ENCODE data around the gene ZBTB44. TPM values are rescaled to one million over a fixed set of nuclear protein-coding genes. Genes with fewer than 3 reads are reported as not detected.
A peak's percentile ranks its signal among the peaks of the same experiment; 100 is the strongest.
"Not testable (repeated sequence)": the region's sequence is repeated elsewhere in the genome, so short reads cannot be mapped to it uniquely, and the experiment has no call there.

The ZBTB44 gene
- total RNA-seq, 2 donors from 2014 or later = 47.8 to 50.5 TPM

- H3K36me3 Mint-ChIP-seq (ENCODE audit: insufficient read depth in 2 of 2) = peaks cover 21% of the 10 kb centered on the region in 2 donors
- peaks cover 46% of the 10 kb centered on the region for H3K4me1 Mint-ChIP-seq (ENCODE audit: low read depth)
- H3K9me3 Mint-ChIP-seq = peaks cover 9 to 13% of the 10 kb centered on the region in 2 donors
- no peak for ATAC-seq (replicated peaks in 1 of 2)
- peak overlapping the region; percentile 25 for H3K27ac Mint-ChIP-seq
- DNase-seq = no peak
- H3K4me3 Mint-ChIP-seq = no peak overlapping the region
- H3K27me3 Mint-ChIP-seq (ENCODE audit: low read depth) = no peaks in the 10 kb centered on the region
Observed at GRCh38 chr11:130301002-130301401, 13.7 kb downstream of the ZBTB44 start.

GRCh38 chr11:130300567-130300966 lies 14.2 kb downstream of the ZBTB44 start:
- ATAC-seq (replicated peaks in 1 of 2) (no peak), DNase-seq (no peak)
- peaks cover 45% of the 10 kb centered on the region for H3K4me1 Mint-ChIP-seq (ENCODE audit: low read depth)
- H3K27me3 Mint-ChIP-seq (ENCODE audit: low read depth) = no peaks in the 10 kb centered on the region
- peaks cover 18 to 19% of the 10 kb centered on the region in 2 donors for H3K36me3 Mint-ChIP-seq (ENCODE audit: insufficient read depth in 2 of 2)
- peak overlapping the region; percentile 58 for H3K27ac Mint-ChIP-seq
- no peak overlapping the region for H3K4me3 Mint-ChIP-seq
- peaks cover 9 to 11% of the 10 kb centered on the region in 2 donors for H3K9me3 Mint-ChIP-seq

DNA sequence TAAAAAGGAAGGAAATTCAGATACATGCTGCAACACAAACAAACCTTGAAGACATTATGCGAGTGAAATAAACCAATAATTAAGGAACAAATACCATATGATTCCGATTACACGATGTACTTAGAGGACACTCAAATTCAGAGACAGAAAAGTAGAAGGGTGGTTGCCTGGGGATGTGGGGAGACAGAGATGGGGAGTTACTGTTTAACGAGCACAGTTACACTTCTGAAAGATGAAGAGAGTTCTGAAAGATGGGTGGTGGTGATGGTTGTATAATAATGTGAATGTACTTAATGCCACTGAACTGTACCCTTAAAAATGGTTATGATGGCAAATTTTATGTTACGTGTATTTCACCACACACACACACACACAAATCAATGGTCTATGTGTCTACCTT lies 14.7 kb downstream of the ZBTB44 start:
- Mint-ChIP-seq H3K4me1 (ENCODE audit: low read depth) (peaks cover 43% of the 10 kb centered on the region), H3K27me3 (ENCODE audit: low read depth) (no peaks in the 10 kb centered on the region), H3K27ac (no peak overlapping the region), H3K4me3 (no peak overlapping the region), H3K9me3 (peaks cover 5 to 6% of the 10 kb centered on the region in 2 donors), H3K36me3 (ENCODE audit: insufficient read depth in 2 of 2) (peaks cover 14 to 16% of the 10 kb centered on the region in 2 donors)
- ATAC-seq (replicated peaks in 1 of 2) (no peak), DNase-seq (no peak)

DNA sequence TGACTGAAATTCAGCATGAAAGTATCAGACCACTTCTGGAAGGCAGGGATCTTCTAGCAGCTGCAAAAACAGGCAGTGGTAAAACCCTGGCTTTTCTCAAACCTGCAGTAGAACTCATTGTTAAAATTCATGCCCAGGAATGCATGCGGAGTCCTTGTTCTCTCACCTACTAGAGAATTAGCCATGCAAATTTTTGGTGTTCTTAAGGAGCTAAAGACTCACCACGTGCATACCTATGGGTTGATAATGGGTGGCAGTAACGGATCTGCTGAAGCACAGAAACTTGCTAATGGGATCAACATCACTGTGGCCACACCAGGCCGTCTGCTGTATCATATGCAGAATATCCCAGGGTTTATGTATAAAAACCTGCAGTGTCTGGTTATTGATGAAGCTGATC lies 19.1 kb downstream of the ZBTB44 start:
- Mint-ChIP-seq H3K36me3 (ENCODE audit: insufficient read depth in 2 of 2) (peaks cover 4 to 9% of the 10 kb centered on the region in 2 donors), H3K9me3 (no peaks in the 10 kb centered on the region), H3K27me3 (ENCODE audit: low read depth) (no peaks in the 10 kb centered on the region), H3K4me3 (no peak overlapping the region), H3K4me1 (ENCODE audit: low read depth) (peaks cover 20% of the 10 kb centered on the region), H3K27ac (no peak overlapping the region)
- ATAC-seq (replicated peaks in 1 of 2) = no peak
- DNase-seq = no peak

DNA sequence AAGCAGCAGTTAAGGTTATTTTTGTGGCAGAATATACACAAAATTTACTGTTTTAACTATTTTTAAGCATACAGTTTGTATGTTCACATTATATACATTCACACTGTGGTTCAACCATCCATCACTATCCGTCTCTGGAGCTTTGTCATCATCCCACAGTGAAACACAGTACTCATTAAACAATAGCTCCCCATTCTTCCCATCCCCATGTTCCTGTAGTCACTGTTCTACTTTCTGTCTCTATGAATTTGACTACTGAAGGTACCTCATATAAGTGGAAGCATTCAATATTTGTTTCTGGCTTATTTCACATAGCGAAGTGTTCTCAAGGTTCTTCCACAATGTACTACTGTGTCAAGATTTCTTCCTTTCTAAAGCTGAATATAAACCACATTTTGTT lies 32.6 kb downstream of the ZBTB44 start:
- H3K36me3 Mint-ChIP-seq (ENCODE audit: insufficient read depth in 2 of 2) = peaks cover 10 to 13% of the 10 kb centered on the region in 2 donors
- H3K9me3 Mint-ChIP-seq = peaks cover 3 to 4% of the 10 kb centered on the region in 2 donors
- H3K4me3 Mint-ChIP-seq = no peak overlapping the region
- no peaks in the 10 kb centered on the region for H3K27me3 Mint-ChIP-seq (ENCODE audit: low read depth)
- DNase-seq (no peak), ATAC-seq (replicated peaks in 1 of 2) (no peak)
- H3K4me1 Mint-ChIP-seq (ENCODE audit: low read depth) = peaks cover 24% of the 10 kb centered on the region
- no peak overlapping the region for H3K27ac Mint-ChIP-seq

GRCh38 chr11:130281341-130281740 lies 33.4 kb downstream of the ZBTB44 start:
- not testable (repeated sequence) for H3K4me3 Mint-ChIP-seq; DNase-seq; H3K27me3 Mint-ChIP-seq (ENCODE audit: low read depth); ATAC-seq (replicated peaks in 1 of 2); H3K27ac Mint-ChIP-seq; H3K9me3 Mint-ChIP-seq
- Mint-ChIP-seq H3K36me3 (ENCODE audit: insufficient read depth in 2 of 2) (peaks cover 10 to 15% of the 10 kb centered on the region in 2 donors), H3K4me1 (ENCODE audit: low read depth) (peaks cover 28% of the 10 kb centered on the region)

- Mint-ChIP-seq H3K4me3 (no peak overlapping the region), H3K27ac (no peak overlapping the region), H3K36me3 (ENCODE audit: insufficient read depth in 2 of 2) (peaks cover 8 to 12% of the 10 kb centered on the region in 2 donors), H3K9me3 (peaks cover 3 to 4% of the 10 kb centered on the region in 2 donors), H3K4me1 (ENCODE audit: low read depth) (peaks cover 28% of the 10 kb centered on the region), H3K27me3 (ENCODE audit: low read depth) (no peaks in the 10 kb centered on the region)
- DNase-seq (no peak), ATAC-seq (replicated peaks in 1 of 2) (no peak)
Observed at GRCh38 chr11:130279989-130280388, 34.7 kb downstream of the ZBTB44 start.

GRCh38 chr11:130278745-130279144 lies 36.0 kb downstream of the ZBTB44 start:
- Mint-ChIP-seq H3K36me3 (ENCODE audit: insufficient read depth in 2 of 2) (peaks cover 8 to 12% of the 10 kb centered on the region in 2 donors), H3K4me3 (peak overlapping the region; percentile 41 to 67)

DNA sequence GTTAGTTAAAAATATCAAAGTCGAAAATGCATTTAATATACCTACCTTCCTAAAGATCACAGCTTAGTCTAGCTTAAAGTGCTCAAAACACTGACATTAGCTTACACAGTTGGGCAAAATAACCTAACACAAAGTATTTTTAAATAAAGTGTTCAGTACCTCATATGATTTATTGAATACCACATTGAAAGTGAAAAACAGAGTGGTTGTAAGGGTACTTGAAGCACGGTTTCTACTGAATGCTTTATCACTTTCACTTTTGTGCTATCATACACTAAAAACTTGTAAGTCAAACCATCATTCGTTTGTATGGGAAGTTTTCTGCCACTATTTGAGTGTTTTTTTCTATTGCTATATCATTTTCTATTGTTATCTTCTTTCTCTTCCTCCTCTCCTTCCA lies 36.6 kb downstream of the ZBTB44 start:
- Mint-ChIP-seq H3K27me3 (ENCODE audit: low read depth) (no peaks in the 10 kb centered on the region), H3K27ac (no peak overlapping the region), H3K4me3 (peak overlapping the region; percentile 1 to 67), H3K36me3 (ENCODE audit: insufficient read depth in 2 of 2) (peaks cover 8 to 12% of the 10 kb centered on the region in 2 donors), H3K4me1 (ENCODE audit: low read depth) (peaks cover 28% of the 10 kb centered on the region), H3K9me3 (peaks cover 3 to 4% of the 10 kb centered on the region in 2 donors)
- peak; percentile 45 to 71 for ATAC-seq (replicated peaks in 1 of 2)
- no peak for DNase-seq

More at GRCh38 chr11:130278745-130279144, 36.0 kb downstream of the ZBTB44 start:
- Mint-ChIP-seq H3K27ac (peak overlapping the region; percentile 76), H3K9me3 (peaks cover 3 to 4% of the 10 kb centered on the region in 2 donors), H3K27me3 (ENCODE audit: low read depth) (no peaks in the 10 kb centered on the region), H3K4me1 (ENCODE audit: low read depth) (peaks cover 28% of the 10 kb centered on the region)
- ATAC-seq (replicated peaks in 1 of 2) = peak in 1 of 2 donors; percentile 22
- no peak for DNase-seq

- Mint-ChIP-seq H3K36me3 (ENCODE audit: insufficient read depth in 2 of 2) (peaks cover 0 to 2% of the 10 kb centered on the region in 2 donors), H3K27ac (no peak overlapping the region), H3K4me1 (ENCODE audit: low read depth) (peaks cover 6% of the 10 kb centered on the region), H3K9me3 (no peaks in the 10 kb centered on the region), H3K4me3 (no peak overlapping the region), H3K27me3 (ENCODE audit: low read depth) (no peaks in the 10 kb centered on the region)
- DNase-seq = no peak
- no peak for ATAC-seq (replicated peaks in 1 of 2)
Observed at GRCh38 chr11:130272336-130272735, 42.4 kb downstream of the ZBTB44 start.

GRCh38 chr11:130269326-130269943 lies 45.3 kb downstream of the ZBTB44 start:
- Mint-ChIP-seq H3K4me3 (no peak overlapping the region), H3K27me3 (ENCODE audit: low read depth) (no peaks in the 10 kb centered on the region), H3K4me1 (ENCODE audit: low read depth) (no peaks in the 10 kb centered on the region), H3K36me3 (ENCODE audit: insufficient read depth in 2 of 2) (peaks cover 1 to 3% of the 10 kb centered on the region in 2 donors), H3K27ac (no peak overlapping the region), H3K9me3 (no peaks in the 10 kb centered on the region)
- DNase-seq (no peak), ATAC-seq (replicated peaks in 1 of 2) (no peak)

DNA sequence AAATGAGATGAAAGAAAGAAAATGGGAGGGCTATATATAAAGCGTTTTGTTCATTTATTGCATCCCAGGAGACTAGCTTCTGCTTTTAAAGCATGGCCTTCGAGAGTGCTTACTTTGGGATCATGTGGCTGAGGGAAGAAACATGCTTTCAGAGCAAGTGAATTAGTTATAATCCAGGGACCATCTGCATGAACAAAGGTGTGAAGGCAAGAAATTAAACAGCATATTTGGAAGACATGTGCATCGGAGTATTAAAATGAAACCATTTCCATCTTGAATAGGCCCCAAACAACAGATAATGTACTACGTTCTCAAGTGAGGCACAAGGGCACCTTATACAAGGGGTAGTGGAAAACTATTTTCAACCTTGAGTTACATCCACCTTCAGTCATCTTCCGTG lies 51.4 kb downstream of the ZBTB44 start:
- H3K36me3 Mint-ChIP-seq (ENCODE audit: insufficient read depth in 2 of 2) = peaks cover 11 to 24% of the 10 kb centered on the region in 2 donors

GRCh38 chr11:130262424-130262823 lies 52.3 kb downstream of the ZBTB44 start:
- H3K9me3 Mint-ChIP-seq = peaks cover 2 to 3% of the 10 kb centered on the region in 2 donors
- DNase-seq = no peak
- no peak for ATAC-seq (replicated peaks in 1 of 2)
- peaks cover 11 to 25% of the 10 kb centered on the region in 2 donors for H3K36me3 Mint-ChIP-seq (ENCODE audit: insufficient read depth in 2 of 2)
- no peak overlapping the region for H3K27ac Mint-ChIP-seq
- H3K4me1 Mint-ChIP-seq (ENCODE audit: low read depth) = peaks cover 6% of the 10 kb centered on the region
- no peak overlapping the region for H3K4me3 Mint-ChIP-seq
- no peaks in the 10 kb centered on the region for H3K27me3 Mint-ChIP-seq (ENCODE audit: low read depth)

More for the DNA sequence above, 51.4 kb downstream of the ZBTB44 start:
- peaks cover 6% of the 10 kb centered on the region for H3K4me1 Mint-ChIP-seq (ENCODE audit: low read depth)
- no peak overlapping the region for H3K4me3 Mint-ChIP-seq
- no peak for ATAC-seq (replicated peaks in 1 of 2)
- no peaks in the 10 kb centered on the region for H3K27me3 Mint-ChIP-seq (ENCODE audit: low read depth)
- H3K27ac Mint-ChIP-seq = no peak overlapping the region
- no peak for DNase-seq
- peaks cover 2 to 3% of the 10 kb centered on the region in 2 donors for H3K9me3 Mint-ChIP-seq

DNA sequence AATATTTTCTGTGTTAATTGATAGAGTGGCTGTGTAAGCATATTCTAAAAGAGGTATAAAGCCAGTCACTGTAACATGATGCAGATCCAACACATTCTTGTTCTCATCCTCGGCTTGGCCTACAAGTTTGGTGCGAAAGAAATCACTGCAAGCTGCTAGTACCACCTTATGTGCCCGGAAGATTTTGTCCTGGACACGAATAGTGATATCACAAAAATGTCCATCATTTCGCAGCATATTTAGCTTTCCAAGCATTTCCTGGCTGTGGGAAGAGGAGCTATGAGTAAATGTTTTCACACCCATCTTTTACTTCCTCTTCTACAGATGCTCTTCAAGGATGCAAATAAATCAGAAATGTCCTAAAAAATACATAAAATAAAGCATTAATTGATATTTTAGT lies 53.1 kb downstream of the ZBTB44 start:
- Mint-ChIP-seq H3K9me3 (peaks cover 2 to 3% of the 10 kb centered on the region in 2 donors), H3K36me3 (ENCODE audit: insufficient read depth in 2 of 2) (peaks cover 15 to 25% of the 10 kb centered on the region in 2 donors), H3K4me3 (no peak overlapping the region), H3K27me3 (ENCODE audit: low read depth) (no peaks in the 10 kb centered on the region), H3K27ac (no peak overlapping the region), H3K4me1 (ENCODE audit: low read depth) (peaks cover 6% of the 10 kb centered on the region)
- DNase-seq = no peak
- ATAC-seq (replicated peaks in 1 of 2) = no peak
